RPMI7951 (cell line): Measurements from ENCODE around the gene GPR35. TPM values are rescaled to one million over a fixed set of nuclear protein-coding genes. Genes with fewer than 3 reads are reported as not detected.

Experiments used
- DNase-seq: peaks from one replicate; pipeline ENCODE4 v3.0.0-alpha.2; 2012; ENCODE audit warnings: low read depth
- total RNA-seq: library from RNA; depleted of rRNA; stranded (reverse); fragments of >200 nt; shearing (Covaris generic); gene quantifications from 2 replicates; pipeline ENCODE4 v1.2.3, GENCODE V29; 2014; rRNA removed

The GPR35 gene
- total RNA-seq, result 0.10 and 0.12 TPM in 2 replicates

GRCh38 chr2:240624950-240625621 lies at the start of gene GPR35:
Gene GPR35 (plus strand): TSS chr2:240625480. CDS start chr2:240629953, 4,473 bp downstream.
- DNase-seq, result peak; percentile 70

- DNase-seq, result no peak
Observed at GRCh38 chr2:240576036-240576435, 49.2 kb upstream of the GPR35 start.

GRCh38 chr2:240576436-240577205 lies 48.7 kb upstream of the GPR35 start:
- no peak for DNase-seq

- no peak for DNase-seq
Observed at GRCh38 chr2:240577281-240578109, 47.8 kb upstream of the GPR35 start.

- DNase-seq, result no peak
Observed at GRCh38 chr2:240578110-240578450, 47.2 kb upstream of the GPR35 start.

- no peak for DNase-seq
Observed at GRCh38 chr2:240578488-240578887, 46.8 kb upstream of the GPR35 start.

GRCh38 chr2:240579071-240579762 lies 46.1 kb upstream of the GPR35 start:
- DNase-seq, result no peak

- DNase-seq, result peak; percentile 93
Observed at GRCh38 chr2:240579771-240580614, 45.3 kb upstream of the GPR35 start.

GRCh38 chr2:240581811-240582210 lies 43.5 kb upstream of the GPR35 start:
- DNase-seq, result peak; percentile 81

GRCh38 chr2:240582781-240583180 lies 42.5 kb upstream of the GPR35 start:
- no peak for DNase-seq

- no peak for DNase-seq
Observed at GRCh38 chr2:240583774-240584173, 41.5 kb upstream of the GPR35 start.

- DNase-seq, result peak; percentile 73
Observed at GRCh38 chr2:240584486-240585031, 40.7 kb upstream of the GPR35 start.

- no peak for DNase-seq
Observed at GRCh38 chr2:240585101-240585500, 40.2 kb upstream of the GPR35 start.

GRCh38 chr2:240585681-240586197 lies 39.5 kb upstream of the GPR35 start:
- no peak for DNase-seq

GRCh38 chr2:240586198-240586918 lies 38.9 kb upstream of the GPR35 start, which contains the start of gene CAPN10:
Gene CAPN10 (plus strand): TSS chr2:240586734. CDS start chr2:240586912, 178 bp downstream.
- DNase-seq, result peak; percentile 95

GRCh38 chr2:240586919-240587800 lies 38.1 kb upstream of the GPR35 start:
- no peak for DNase-seq

GRCh38 chr2:240588006-240588655 lies 37.1 kb upstream of the GPR35 start:
- DNase-seq, result no peak

GRCh38 chr2:240588669-240589068 lies 36.6 kb upstream of the GPR35 start:
- no peak for DNase-seq
